ENCODE measurements around the gene EMB.
"Not testable (repeated sequence)": the region's sequence is repeated elsewhere in the genome, so short reads cannot be mapped to it uniquely, and the experiment has no call there.

EMB gene

GRCh38 chr5:50421184-50421950, 19.7 kb downstream of the EMB start:
- DNase-seq (ENCODE audit: low read depth in 2 of 2): not testable (repeated sequence)

- no peak for DNase-seq (ENCODE audit: low read depth in 2 of 2)
Measured at GRCh38 chr5:50420343-50420935, 20.6 kb downstream of the EMB start.

- DNase-seq (ENCODE audit: low read depth in 2 of 2): not testable (repeated sequence)
Measured at GRCh38 chr5:50419656-50420055, 21.4 kb downstream of the EMB start.

GRCh38 chr5:50416637-50417036, 24.5 kb downstream of the EMB start:
- DNase-seq (ENCODE audit: low read depth in 2 of 2): not testable (repeated sequence)

GRCh38 chr5:50415912-50416311, 25.2 kb downstream of the EMB start:
- no peak for DNase-seq (ENCODE audit: low read depth in 2 of 2)

- DNase-seq (ENCODE audit: low read depth in 2 of 2): not testable (repeated sequence)
Measured at GRCh38 chr5:50410932-50411331, 30.2 kb downstream of the EMB start.

- no peak for DNase-seq (ENCODE audit: low read depth in 2 of 2)
Measured at GRCh38 chr5:50406877-50407276, 34.2 kb downstream of the EMB start.

GRCh38 chr5:50401336-50401735, 39.8 kb downstream of the EMB start:
- DNase-seq (ENCODE audit: low read depth in 2 of 2): no peak

GRCh38 chr5:50393925-50394609, 47.0 kb downstream of the EMB start:
- DNase-seq (ENCODE audit: low read depth in 2 of 2): not testable (repeated sequence)

GRCh38 chr5:50392289-50392688, 48.8 kb downstream of the EMB start:
- not testable (repeated sequence) for DNase-seq (ENCODE audit: low read depth in 2 of 2)

GRCh38 chr5:50384381-50384780, 56.7 kb downstream of the EMB start:
- DNase-seq (ENCODE audit: low read depth in 2 of 2): not testable (repeated sequence)

GRCh38 chr5:50376696-50377095, 64.4 kb downstream of the EMB start:
- not testable (repeated sequence) for DNase-seq (ENCODE audit: low read depth in 2 of 2)

GRCh38 chr5:50369287-50370033, 71.6 kb downstream of the EMB start:
- DNase-seq (ENCODE audit: low read depth in 2 of 2): not testable (repeated sequence)

- no peak for DNase-seq (ENCODE audit: low read depth in 2 of 2)
Measured at GRCh38 chr5:50365426-50366251, 75.4 kb downstream of the EMB start.

GRCh38 chr5:50364535-50365309, 76.4 kb downstream of the EMB start:
- DNase-seq (ENCODE audit: low read depth in 2 of 2): not testable (repeated sequence)

GRCh38 chr5:50359187-50359586, 81.9 kb downstream of the EMB start:
- no peak for DNase-seq (ENCODE audit: low read depth in 2 of 2)

- DNase-seq (ENCODE audit: low read depth in 2 of 2): no peak
Measured at GRCh38 chr5:50352382-50352781, 88.7 kb downstream of the EMB start.

Measured in stimulated activated CD4-positive, alpha-beta T cell treated with anti-CD3 and anti-CD28 coated beads, Interleukin-15, amount 100 ng/mL, for 48 hours (primary cell).